AG10803 (cell line): ENCODE results near the gene PGM3.

ENCODE experiments used
- DNase-seq: peaks from one replicate; pipeline ENCODE4 v3.0.0; 2010; ENCODE audit warnings: low read depth
- H3K4me3 ChIP-seq: 2 replicates; pipeline ENCODE4 v1.5.1; 2011; ENCODE audit warnings: mild to moderate bottlenecking, low read length, control low read depth
- TF ChIP-seq, protein P1 (sequence below): conservative IDR thresholded peaks from 2 replicates; pipeline ENCODE4 v1.5.1; 2011; ENCODE audit warnings: mild to moderate bottlenecking, low read length, control low read depth, inconsistent platforms

The PGM3 gene, protein sequence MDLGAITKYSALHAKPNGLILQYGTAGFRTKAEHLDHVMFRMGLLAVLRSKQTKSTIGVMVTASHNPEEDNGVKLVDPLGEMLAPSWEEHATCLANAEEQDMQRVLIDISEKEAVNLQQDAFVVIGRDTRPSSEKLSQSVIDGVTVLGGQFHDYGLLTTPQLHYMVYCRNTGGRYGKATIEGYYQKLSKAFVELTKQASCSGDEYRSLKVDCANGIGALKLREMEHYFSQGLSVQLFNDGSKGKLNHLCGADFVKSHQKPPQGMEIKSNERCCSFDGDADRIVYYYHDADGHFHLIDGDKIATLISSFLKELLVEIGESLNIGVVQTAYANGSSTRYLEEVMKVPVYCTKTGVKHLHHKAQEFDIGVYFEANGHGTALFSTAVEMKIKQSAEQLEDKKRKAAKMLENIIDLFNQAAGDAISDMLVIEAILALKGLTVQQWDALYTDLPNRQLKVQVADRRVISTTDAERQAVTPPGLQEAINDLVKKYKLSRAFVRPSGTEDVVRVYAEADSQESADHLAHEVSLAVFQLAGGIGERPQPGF

DNA sequence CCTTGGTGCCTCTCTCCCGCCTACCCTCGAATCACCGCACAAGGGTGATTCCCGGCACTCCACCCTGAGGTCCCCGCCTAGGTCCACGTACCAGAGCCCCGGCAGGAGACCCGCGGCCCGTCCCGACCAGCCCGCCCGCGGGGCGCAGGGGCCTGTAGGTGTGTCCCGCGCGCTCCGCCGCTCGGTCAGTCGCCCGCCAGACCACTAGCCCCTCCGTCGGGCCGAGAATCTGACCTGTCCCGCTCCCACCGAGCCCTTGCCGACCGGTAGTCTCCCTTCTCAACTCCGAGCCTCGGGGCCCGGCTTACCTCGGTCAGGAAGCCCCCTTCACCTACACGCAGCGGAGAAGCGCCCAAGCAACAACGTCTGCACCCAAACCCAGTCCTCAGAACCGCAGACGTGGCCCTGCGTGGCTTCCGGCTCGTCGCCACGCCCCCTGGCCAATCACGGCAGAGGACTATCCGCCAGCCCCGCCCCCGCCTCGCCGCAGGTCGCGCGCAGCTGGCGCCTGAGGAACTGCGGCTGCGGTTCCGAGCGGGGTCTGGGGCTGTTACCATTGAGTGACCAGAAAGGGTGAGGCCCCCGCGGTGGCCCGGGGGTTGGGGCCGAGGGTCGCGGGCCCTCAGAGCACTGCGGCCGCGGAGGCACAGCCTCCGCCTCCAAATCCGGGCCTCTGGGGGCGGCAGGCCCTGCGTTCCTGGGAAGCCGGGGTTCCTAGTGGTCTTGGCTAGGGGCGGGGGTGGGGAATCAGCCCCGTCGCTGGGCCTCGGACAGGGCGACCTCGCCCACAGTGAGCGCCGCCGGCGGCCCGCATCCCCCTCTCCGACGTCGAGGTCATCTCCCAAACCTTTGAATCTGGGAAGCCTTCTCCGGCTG, at the start of gene PGM3, which contains the start of gene RWDD2A:
Gene PGM3, minus strand, starts transcription at position 395 of the 876 bp plus-strand sequence. CDS start 2,253 bp downstream, outside the sequence.
Gene RWDD2A, plus strand, starts transcription at position 487 of the 876 bp plus-strand sequence. CDS start 1,095 bp downstream, outside the sequence.
- H3K4me3 ChIP-seq: peak within 1 kb of the TSS; percentile 86
- DNase-seq: peak; percentile 84
- TF ChIP-seq, protein P1, sequence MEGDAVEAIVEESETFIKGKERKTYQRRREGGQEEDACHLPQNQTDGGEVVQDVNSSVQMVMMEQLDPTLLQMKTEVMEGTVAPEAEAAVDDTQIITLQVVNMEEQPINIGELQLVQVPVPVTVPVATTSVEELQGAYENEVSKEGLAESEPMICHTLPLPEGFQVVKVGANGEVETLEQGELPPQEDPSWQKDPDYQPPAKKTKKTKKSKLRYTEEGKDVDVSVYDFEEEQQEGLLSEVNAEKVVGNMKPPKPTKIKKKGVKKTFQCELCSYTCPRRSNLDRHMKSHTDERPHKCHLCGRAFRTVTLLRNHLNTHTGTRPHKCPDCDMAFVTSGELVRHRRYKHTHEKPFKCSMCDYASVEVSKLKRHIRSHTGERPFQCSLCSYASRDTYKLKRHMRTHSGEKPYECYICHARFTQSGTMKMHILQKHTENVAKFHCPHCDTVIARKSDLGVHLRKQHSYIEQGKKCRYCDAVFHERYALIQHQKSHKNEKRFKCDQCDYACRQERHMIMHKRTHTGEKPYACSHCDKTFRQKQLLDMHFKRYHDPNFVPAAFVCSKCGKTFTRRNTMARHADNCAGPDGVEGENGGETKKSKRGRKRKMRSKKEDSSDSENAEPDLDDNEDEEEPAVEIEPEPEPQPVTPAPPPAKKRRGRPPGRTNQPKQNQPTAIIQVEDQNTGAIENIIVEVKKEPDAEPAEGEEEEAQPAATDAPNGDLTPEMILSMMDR: no peak

DNA sequence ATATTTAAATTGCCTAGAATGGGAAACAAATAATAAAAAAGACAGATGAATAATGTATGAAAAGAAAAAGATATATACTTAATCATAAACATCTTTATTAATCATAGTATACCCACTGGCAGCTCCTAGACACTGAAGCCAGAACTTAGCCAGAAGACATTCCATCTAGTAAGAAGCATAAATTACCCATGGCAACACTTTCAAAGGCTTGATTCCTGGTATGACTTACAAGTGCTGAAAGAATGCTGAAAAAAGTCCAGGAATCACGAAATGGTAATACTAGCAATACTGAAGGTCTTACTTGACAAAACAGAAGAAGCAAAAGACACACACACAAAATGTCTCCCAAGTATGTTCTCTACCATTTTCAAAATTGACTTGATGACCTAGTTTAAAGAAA, 38.1 kb upstream of the PGM3 start:
- TF ChIP-seq, protein P1: no peak
- no peak overlapping the region for H3K4me3 ChIP-seq
- peak; percentile 90 for DNase-seq

DNA sequence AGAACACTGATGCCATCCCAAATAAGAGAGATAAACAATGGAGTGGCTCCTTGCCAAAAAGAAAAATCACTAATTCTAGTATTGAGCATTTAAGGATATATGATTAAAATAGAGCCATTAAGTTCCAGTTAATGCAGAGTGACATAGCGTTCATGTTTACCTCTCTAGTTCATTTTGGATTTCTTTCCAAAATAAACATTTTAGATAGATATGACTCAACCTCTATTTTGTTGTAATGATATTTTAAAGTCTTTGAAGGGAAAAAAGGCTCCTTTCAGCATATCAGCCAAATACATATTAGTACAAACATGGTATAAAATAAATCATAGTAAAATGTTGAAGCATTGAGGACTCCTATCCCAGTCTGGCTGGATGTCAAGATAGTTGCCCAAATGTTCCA, 33.5 kb upstream of the PGM3 start:
- TF ChIP-seq, protein P1: no peak
- no peak overlapping the region for H3K4me3 ChIP-seq
- no peak for DNase-seq

DNA sequence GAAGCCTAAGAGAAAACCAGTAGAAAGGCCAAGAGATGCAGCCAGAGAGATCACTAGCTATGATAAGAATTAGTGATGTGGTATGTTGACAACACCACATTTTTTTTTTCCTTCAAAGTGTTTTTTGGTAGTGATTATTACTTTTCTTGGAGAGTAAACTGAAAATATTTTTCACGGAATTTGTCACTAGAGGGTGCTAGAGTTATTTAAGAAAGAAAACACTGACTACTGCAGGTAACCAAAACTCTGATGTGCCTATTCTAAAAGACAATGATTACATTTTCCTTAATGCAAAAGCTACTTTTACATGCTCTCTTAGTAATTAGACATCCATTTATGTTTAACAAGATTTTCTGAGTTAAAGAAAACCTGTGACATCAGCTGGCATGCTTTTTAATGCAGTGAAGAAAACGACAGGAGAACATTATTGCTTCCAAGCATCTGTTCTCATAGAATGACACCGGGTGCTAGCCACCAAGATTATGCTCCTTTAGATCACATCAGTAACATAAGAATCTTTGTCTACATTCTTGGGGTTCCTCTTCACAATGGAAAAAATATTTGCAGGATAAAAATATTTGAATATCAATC, 28.9 kb upstream of the PGM3 start:
- peak; percentile 53 for DNase-seq
- H3K4me3 ChIP-seq: no peak overlapping the region
- TF ChIP-seq, protein P1: peak; percentile 60

DNA sequence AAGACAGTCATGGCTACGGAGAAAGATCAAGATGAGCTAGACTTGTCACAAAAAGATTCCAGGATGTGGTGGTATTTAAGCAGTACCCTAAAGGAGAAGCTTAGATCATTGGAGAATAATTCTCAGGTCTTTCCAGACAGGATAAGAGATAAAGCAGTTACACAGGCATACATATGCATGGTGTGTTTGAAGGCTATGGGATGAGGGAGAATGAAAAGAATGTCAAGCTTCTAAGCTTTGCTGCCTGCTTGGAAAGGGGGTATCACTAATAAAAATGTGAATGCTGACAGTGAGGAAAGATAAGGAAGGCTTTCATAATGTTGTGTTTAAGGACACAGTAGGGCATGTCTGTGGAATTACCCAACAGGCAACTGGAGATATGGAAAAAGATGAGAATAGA, 28.2 kb upstream of the PGM3 start:
- TF ChIP-seq, protein P1: no peak
- no peak for DNase-seq
- H3K4me3 ChIP-seq: no peak overlapping the region

DNA sequence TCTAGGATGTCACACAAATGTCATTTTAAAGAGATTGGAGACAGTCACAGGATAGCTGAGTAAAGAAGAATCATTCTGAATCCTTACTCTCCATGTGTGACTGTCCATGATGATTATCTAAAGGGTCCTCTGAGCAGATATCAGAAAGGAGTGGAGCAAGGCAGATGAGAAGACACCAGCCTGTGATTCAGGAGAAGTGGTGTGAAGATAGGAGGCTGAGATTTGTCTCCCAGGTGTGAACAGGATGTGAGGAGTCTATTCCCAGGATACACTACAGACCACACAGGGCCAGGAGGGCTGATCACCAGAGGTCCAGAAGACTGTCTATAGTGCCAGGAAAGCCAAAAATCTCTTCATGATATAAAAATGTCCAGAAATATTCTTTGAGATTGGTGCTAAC, 27.1 kb upstream of the PGM3 start:
- H3K4me3 ChIP-seq: no peak overlapping the region
- TF ChIP-seq, protein P1: no peak
- DNase-seq: no peak
